GM18505 (cell line): Measurements from ENCODE around the gene ESYT1.

ENCODE experiments used
- ATAC-seq: cut with Tn5 transposase; IDR thresholded peaks from one replicate; pipeline ENCODE4 v1.9.1; 2021; ENCODE audit not compliant: unreplicated experiment
- POLR2A ChIP-seq: IDR thresholded peaks from 4 replicates; pipeline ENCODE4 v1.6.1; 2011; ENCODE audit warnings: borderline replicate concordance; ENCODE audit not compliant: insufficient read depth, insufficient read length; ENCODE audit errors: extremely low read depth

Gene ESYT1

DNA sequence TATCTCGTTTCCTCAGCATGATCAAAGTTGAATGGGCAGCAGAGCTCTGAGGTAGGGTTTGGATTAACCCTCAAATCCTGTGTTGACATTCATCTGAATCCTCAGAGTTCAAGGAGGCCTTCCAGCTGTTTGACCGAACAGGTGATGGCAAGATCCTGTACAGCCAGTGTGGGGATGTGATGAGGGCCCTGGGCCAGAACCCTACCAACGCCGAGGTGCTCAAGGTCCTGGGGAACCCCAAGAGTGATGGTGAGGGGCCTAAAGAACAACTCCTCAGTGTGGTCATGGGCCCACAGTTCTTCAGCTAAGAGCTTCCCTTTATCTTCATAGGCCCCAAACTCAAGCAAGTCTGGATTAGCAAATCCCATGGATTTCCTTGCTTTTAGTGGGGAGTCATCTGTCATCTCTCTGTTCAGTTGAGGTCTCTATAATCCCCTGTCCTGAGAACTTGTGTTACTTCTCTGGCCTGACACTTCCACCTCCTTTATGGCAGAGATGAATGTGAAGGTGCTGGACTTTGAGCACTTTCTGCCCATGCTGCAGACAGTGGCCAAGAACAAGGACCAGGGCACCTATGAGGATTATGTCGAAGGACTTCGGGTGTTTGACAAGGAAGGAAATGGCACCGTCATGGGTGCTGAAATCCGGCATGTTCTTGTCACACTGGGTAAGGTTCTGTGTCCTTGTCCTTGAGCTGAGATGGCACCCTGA is 31.6 kb downstream of the ESYT1 start:
- no peak for ATAC-seq
- TF ChIP-seq POLR2A: peak; percentile 7

DNA sequence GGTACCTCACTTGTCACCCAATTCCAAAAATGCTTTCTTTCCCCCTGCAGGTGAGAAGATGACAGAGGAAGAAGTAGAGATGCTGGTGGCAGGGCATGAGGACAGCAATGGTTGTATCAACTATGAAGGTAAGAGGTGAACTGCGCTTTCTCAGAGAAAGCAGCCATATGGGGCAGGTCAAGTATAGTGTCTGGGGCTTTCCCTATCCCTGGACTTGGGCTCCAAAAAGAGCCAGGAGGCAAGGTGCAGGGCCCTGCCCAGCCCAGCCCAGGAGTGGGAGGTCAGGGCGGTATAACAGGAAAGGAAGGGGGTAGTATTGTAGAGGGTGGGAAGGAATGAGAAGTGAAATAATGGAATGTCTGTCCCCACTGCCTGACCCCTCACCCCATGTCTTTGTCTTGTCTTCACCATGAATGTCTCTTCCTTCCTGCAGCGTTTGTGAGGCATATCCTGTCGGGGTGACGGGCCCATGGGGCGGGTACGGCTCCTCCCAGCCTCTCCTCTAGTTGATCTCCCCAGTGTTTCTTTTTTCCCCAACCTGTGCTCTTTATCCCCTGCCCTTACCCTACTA is 32.2 kb downstream of the ESYT1 start:
- no peak for ATAC-seq

DNA sequence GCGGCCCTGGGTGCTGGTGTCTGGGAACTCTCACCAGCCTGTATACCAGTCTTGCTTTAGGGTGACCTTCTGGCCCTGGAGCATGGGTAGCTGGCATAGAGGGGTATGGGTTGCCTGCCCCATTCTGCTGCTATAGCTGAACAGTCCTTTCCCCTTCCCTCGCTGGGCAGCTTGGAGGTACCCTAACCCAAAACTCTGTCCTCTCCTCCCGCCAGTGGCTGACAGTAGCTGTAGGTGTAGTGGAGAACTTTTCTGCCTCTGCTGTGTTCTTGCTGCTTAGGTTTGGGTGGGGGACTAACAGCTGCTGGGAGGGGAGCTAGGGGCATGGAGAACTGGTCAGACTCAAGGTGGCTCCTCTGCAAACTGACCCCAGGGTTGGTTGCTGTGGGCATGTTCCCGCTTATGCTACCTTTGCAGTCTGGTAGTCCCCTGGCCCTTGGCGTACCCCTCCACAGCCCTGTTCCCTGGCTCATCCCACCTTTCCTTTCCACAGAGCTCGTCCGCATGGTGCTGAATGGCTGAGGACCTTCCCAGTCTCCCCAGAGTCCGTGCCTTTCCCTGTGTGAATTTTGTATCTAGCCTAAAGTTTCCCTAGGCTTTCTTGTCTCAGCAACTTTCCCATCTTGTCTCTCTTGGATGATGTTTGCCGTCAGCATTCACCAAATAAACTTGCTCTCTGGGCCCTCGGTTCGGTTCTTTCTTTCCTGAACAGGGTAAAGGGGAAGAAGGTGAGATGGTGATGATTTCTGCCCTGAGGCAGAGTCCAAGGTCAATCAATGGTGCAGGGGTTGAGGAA is 33.0 kb downstream of the ESYT1 start:
- peak; percentile 38 for TF ChIP-seq POLR2A
- ATAC-seq: no peak

More for the DNA sequence above, 32.2 kb downstream of the ESYT1 start:
- TF ChIP-seq POLR2A: peak; percentile 49

DNA sequence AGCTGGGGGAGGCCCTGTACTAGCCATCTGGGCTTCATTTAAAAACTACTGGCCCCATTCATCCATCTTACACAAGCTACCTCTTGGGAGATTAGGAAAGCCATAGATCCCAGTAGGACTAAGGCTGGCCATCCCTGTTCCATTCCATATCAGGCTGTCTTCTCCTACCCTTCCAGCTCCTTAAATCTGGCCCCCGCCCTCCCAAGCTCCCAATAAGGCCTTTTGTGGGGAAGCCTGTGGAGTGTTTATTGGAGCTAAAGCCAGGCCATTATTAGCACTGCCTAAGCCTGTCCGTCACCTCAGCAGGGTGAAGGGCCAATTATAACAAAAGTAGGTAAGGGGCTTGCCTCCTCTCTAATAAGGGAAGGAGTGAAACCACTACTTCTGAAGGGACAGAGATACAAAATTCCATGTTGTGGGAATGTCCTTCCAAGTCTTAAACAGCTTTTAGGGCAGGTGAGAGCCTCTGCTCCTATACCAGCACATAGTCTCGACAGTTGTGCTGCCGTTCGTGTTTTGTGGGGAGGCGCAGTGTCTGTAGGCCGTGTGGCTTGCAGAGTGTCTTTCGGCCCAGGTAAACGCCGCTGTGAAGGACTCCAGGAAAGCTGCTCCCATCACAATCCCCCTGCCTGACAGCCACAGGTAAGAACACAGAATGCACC is 33.8 kb downstream of the ESYT1 start:
- ATAC-seq: no peak
- TF ChIP-seq POLR2A: no peak

DNA sequence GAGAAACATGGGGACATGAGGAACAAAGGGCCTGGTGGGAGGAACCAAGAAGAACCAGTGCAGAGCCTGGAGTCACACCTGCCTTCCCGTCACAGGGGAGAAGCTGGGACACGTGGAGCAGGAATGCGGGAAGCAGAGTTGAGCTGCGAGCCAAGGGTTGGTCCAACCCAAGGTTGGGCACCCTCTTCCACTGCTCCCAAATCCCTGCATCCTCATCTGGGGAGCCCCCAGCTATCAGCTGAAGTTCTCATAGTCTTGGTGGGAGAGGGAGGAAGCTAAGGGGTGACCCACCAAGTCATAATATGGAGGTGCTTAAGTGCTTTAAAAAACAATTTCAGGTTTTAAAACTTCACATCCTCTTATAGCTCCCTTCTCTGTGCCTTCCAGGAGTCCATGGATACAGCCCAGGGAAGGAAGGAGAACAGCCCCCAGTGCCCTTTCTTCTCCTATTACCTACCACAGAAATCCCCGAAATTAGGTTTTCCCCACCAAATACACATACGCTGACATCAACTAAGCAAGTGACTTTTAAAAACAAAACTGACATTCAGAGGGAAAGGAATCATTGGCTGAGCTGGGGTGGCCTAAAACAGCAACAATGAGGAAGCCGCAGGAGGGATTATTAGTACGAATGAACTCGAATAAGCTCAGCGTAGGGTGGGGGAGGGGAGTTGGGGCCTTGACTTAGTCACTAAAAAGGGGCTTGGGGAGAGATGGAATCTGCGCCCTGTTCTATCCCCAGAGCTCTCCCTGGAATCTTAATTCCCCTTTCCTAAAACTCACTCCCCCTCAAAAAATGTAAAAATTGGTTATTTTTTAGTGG is 34.6 kb downstream of the ESYT1 start:
- no peak for ATAC-seq
- TF ChIP-seq POLR2A: peak; percentile 27

DNA sequence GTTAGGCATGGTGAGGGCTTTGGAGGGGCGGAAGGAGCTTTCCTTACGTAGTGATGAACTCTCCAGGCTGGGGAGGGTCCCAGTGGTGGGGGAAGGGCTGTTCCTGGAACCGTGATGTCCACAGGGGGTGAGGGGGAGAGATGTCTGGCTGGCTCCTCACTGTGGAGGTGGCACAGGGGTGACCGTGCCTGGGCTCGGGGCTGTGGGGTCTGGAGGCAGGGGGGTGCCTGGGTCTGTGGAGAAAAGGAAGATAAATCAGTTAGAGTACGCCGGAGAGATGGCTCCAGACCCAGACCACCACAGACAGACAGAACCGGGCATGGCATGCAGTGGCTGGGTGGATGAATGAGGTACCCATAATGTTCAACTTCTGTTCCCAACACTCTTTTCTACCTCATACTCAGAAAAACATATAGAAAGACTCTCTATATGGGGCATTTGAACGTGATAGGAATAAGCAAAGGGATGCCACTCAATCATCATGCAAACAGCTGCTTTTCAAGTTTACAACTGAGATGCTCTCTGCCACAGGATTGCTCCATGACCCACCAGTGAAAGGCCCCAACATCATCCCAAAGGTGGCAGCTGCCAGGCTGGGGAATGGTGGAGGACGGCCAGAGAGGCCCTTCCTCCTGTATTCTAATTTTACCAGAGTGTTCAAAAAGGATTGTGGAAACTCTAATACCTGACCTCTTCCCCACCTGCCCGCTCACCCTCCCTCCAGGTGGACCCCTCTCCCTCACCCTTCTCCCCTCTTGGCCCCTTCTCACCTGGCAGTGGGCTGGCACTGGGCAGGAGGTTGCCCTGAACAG is 35.7 kb downstream of the ESYT1 start:
- no peak for TF ChIP-seq POLR2A
- no peak for ATAC-seq

DNA sequence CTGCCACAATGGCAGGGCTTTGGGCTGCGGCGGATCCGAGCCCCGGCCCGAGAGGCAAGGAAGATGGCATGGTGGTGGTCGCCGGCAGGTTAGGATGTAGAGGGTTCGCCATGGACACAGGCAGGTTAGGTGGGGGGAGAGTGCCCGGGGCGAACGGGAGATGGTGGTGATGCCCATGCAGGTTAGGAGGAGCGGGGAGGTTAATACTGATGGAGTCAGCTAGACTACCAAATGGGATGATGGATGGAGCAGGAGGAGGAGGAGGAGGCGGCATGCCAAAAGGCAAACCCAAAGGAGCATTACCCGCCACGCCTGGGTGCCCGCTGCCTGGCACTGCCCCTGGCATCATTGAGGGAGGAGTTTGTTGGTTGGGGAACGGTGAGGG is 36.3 kb downstream of the ESYT1 start:
- TF ChIP-seq POLR2A: no peak
- ATAC-seq: no peak

DNA sequence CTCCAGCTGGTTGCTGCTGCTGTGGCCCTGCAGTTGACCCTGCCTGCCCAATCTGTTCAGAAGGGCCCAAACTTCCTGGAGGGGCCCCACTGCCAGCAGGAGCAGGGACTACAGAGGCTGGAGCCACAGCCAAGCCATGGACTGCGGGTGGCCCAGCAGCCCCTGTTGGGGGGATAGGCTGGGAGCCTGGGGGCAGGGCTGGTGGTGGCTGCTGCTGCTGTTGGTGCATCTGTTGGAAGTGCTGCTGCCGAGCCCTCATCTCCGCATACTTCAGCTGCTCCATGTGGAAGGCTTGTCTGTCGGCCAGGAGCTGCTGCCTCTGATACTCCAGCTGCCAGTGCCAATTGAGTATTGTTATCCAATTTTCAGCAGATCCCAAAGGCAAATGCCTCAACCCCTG is 37.3 kb downstream of the ESYT1 start:
- TF ChIP-seq POLR2A: no peak
- ATAC-seq: no peak

DNA sequence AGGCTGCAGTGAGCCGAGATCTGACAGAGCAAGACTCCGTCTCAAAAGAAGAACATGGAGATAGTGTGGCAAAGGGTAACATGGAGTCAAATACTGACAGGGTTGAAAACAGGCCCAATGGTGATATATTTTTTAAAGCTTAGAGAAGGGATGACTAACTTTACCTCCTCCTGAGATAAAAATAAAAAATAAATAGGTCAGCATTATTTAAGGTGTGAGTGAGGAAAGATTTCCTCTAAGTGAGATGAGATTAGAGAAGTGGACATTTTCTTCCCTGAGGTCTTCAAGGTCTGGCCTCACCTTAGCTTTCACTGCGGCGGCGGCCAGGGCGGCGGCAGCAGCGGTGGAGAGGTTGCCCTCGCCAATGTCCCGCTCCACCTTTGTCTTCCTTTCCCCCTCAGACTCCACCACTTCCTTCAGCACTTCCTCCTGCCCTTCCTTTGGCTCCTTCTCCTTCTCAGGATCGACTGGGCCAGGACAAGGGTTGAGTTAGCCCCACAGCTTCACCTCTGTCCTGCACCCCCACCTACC is 41.2 kb downstream of the ESYT1 start:
- ATAC-seq: no peak
- TF ChIP-seq POLR2A: no peak

DNA sequence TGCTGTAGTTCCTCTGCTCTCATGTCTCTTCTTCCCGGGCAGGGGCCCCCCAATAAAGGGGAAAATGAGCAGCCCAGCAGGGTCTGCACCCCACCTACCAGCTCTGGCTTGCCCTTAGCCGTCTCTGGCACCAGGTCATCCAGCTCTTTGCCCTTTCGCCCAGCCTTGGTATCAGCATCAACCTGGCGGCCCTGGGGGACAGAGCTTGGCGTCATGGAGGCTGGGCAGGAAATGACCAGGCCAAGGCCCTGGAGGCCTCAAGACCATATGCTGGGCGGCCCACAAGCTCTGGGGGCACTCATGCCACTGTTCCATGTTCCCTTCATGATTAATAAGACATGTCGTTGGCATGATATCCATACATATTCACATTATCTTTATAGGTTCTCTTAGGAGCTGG is 44.8 kb downstream of the ESYT1 start:
- no peak for ATAC-seq
- TF ChIP-seq POLR2A: no peak

DNA sequence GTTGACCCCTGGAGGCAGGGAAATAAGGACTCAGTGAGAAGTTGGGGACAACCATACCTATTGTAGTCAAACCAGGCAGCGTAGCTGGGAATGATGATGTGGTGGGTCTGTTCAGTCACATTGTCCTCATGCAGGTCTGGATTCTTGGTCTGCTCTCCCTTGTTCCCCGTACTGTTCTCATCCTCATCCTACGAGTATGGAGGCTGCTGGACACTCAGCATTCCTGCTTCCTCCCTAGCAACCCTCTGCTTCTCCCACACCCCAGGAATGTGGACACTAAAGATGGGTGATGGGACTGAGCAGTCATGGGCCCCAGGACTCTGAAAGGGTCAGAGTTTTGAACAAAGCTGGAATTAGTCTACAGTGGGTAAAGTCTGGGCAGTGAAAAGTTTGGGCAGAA is 50.3 kb downstream of the ESYT1 start:
- no peak for TF ChIP-seq POLR2A
- no peak for ATAC-seq

DNA sequence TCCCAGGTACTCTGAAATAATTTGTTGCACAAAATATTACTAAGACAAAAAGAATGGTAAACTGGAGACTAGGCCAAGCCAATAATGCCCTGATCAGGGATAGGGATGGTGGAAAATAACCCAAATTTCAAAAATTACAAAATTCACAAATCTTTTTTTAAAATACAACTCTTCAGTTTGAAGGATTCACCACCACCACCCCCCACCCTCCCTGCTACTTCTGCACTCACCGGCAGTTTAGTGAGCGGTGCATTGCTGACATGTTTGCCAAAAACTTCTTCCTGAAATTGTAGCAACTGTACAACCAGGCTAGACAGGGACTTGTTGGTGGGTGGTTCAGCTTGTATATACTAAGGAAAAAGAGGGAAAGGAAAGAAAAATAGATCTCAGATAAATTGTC is 58.9 kb downstream of the ESYT1 start:
- no peak for TF ChIP-seq POLR2A
- ATAC-seq: no peak
